HG03066 (cell line): Measurements from ENCODE around the gene ABHD13.
A peak's percentile ranks its signal among the peaks of the same experiment; 100 is the strongest.
"Not testable (repeated sequence)": the region's sequence is repeated elsewhere in the genome, so short reads cannot be mapped to it uniquely, and the experiment has no call there.

Experiments
- ATAC-seq: cut with Tn5 transposase; IDR thresholded peaks from one replicate; pipeline ENCODE4 v1.9.1; 2021; ENCODE audit warnings: low read depth; ENCODE audit not compliant: unreplicated experiment

The ABHD13 gene

GRCh38 chr13:108223687-108224503 lies 5.7 kb downstream of the ABHD13 start:
- ATAC-seq = no peak

- ATAC-seq = no peak
Observed at GRCh38 chr13:108225440-108225839, 7.2 kb downstream of the ABHD13 start.

GRCh38 chr13:108226184-108226583 lies 8.0 kb downstream of the ABHD13 start:
- ATAC-seq = no peak

- peak; percentile 52 for ATAC-seq
Observed at GRCh38 chr13:108227651-108228272, 9.6 kb downstream of the ABHD13 start.

- ATAC-seq = no peak
Observed at GRCh38 chr13:108230377-108230776, 12.2 kb downstream of the ABHD13 start.

GRCh38 chr13:108249150-108249549 lies 31.0 kb downstream of the ABHD13 start:
- no peak for ATAC-seq

- no peak for ATAC-seq
Observed at GRCh38 chr13:108257248-108257647, 39.1 kb downstream of the ABHD13 start.

GRCh38 chr13:108263621-108264355 lies 45.6 kb downstream of the ABHD13 start:
- no peak for ATAC-seq

- ATAC-seq = no peak
Observed at GRCh38 chr13:108266321-108266990, 48.3 kb downstream of the ABHD13 start.

GRCh38 chr13:108267347-108267746 lies 49.2 kb downstream of the ABHD13 start:
- no peak for ATAC-seq

GRCh38 chr13:108267855-108268254 lies 49.7 kb downstream of the ABHD13 start:
- not testable (repeated sequence) for ATAC-seq

GRCh38 chr13:108268466-108269112 lies 50.4 kb downstream of the ABHD13 start:
- ATAC-seq = no peak

GRCh38 chr13:108269601-108270328 lies 51.6 kb downstream of the ABHD13 start, which contains the start of gene TNFSF13B:
TNFSF13B (plus strand) TSS chr13:108269718; CDS start chr13:108269896, 178 bp downstream.
- peak; percentile 61 for ATAC-seq

- peak; percentile 23 for ATAC-seq
Observed at GRCh38 chr13:108270442-108270841, 52.2 kb downstream of the ABHD13 start.

GRCh38 chr13:108272333-108272732 lies 54.1 kb downstream of the ABHD13 start:
- ATAC-seq = no peak

- no peak for ATAC-seq
Observed at GRCh38 chr13:108273429-108274118, 55.4 kb downstream of the ABHD13 start.

GRCh38 chr13:108274718-108275117 lies 56.5 kb downstream of the ABHD13 start:
- no peak for ATAC-seq

GRCh38 chr13:108276060-108276459 lies 57.9 kb downstream of the ABHD13 start:
- ATAC-seq = no peak

GRCh38 chr13:108278466-108278865 lies 60.3 kb downstream of the ABHD13 start:
- no peak for ATAC-seq
